ENCODE data around the gene KCNT2. TPM values are rescaled to one million over a fixed set of nuclear protein-coding genes. Genes with fewer than 3 reads are reported as not detected.

The KCNT2 gene
- total RNA-seq, 6 donors from 2014 or later = 2.7 to 9.9 (median 5.9) TPM

DNA sequence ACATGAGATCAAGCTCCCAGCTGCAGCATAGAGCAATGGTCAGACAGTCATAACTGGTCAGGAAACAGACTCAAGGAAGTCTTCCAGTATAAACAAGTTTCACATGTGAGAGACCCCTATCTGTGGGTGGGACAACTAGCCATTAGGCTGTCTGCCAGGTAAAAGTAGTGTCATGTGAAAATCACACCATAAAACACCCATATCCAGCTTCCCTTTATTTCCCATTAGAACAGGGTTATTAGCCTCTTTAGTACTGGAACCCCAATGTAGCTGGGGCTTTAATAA lies 426.7 kb downstream of the KCNT2 start:
- TF ChIP-seq POLR2AphosphoS5 (IDR thresholded peaks at IDR 0.05) = no peak
- no peak for TF ChIP-seq POLR2A (IDR thresholded peaks at IDR 0.05)
- no peak for TF ChIP-seq EP300 (IDR thresholded peaks at IDR 0.05)
- TF ChIP-seq, protein P1, sequence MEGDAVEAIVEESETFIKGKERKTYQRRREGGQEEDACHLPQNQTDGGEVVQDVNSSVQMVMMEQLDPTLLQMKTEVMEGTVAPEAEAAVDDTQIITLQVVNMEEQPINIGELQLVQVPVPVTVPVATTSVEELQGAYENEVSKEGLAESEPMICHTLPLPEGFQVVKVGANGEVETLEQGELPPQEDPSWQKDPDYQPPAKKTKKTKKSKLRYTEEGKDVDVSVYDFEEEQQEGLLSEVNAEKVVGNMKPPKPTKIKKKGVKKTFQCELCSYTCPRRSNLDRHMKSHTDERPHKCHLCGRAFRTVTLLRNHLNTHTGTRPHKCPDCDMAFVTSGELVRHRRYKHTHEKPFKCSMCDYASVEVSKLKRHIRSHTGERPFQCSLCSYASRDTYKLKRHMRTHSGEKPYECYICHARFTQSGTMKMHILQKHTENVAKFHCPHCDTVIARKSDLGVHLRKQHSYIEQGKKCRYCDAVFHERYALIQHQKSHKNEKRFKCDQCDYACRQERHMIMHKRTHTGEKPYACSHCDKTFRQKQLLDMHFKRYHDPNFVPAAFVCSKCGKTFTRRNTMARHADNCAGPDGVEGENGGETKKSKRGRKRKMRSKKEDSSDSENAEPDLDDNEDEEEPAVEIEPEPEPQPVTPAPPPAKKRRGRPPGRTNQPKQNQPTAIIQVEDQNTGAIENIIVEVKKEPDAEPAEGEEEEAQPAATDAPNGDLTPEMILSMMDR (IDR thresholded peaks at IDR 0.05) = no peak
- Histone ChIP-seq H3K4me1 (no peaks in the 10 kb centered on the region), H3K4me3 (no peak overlapping the region), H3K36me3 (no peaks in the 10 kb centered on the region), H3K9me3 (no peaks in the 10 kb centered on the region), H3K27me3 (no peaks in the 10 kb centered on the region), H3K27ac (no peak overlapping the region)
- no peak for DNase-seq
- ATAC-seq (ENCODE audit: low FRiP score in 2 of 2) = no peak

- H3K9me3 ChIP-seq = no peaks in the 10 kb centered on the region
- ATAC-seq (ENCODE audit: low FRiP score in 2 of 2) = no peak
- H3K27me3 ChIP-seq = no peaks in the 10 kb centered on the region
- no peak overlapping the region for H3K4me3 ChIP-seq
- no peak overlapping the region for H3K27ac ChIP-seq
- TF ChIP-seq, protein P1 (IDR thresholded peaks at IDR 0.05) = no peak
- WGBS, 2 donors = 17 to 43% methylated on average over 1 of the region's 1 CpG
- no peaks in the 10 kb centered on the region for H3K36me3 ChIP-seq
- no peak for DNase-seq
- no peaks in the 10 kb centered on the region for H3K4me1 ChIP-seq
Measured at GRCh38 chr1:196180847-196181593, 427.2 kb downstream of the KCNT2 start.

DNA sequence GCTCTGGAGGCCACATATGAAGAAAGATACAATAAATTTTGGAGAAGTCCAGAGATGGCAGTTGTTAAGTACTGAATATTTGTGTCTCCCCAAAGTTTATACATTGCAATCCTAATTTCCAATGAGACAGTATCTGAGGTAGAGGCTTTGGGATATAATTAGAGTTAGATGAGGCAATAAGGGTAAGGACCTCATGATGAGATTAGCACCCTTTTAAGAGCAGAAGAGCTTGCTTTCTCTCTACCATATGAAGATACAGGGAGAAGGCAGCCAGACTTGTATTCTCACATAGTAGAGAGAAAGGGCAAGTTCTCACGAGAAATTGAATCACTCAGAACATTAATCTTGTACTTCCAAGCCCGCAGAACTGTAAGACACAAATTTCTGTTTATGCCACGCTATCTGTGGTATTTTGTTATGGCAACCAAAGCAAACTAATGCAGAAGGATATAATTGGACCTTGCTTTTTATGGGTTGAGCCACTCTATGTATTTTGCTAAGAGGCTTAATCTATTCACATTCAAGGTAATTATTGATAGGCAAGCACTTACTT lies 430.1 kb downstream of the KCNT2 start:
- no peaks in the 10 kb centered on the region for H3K4me1 ChIP-seq
- 71 to 73% methylated on average over 3 of the region's 3 CpGs for WGBS, 2 donors
- no peak for DNase-seq
- no peaks in the 10 kb centered on the region for H3K36me3 ChIP-seq
- no peak for ATAC-seq (ENCODE audit: low FRiP score in 2 of 2)
- H3K9me3 ChIP-seq = no peaks in the 10 kb centered on the region
- no peak overlapping the region for H3K27ac ChIP-seq
- H3K27me3 ChIP-seq = no peaks in the 10 kb centered on the region
- H3K4me3 ChIP-seq = no peak overlapping the region
- TF ChIP-seq POLR2A (IDR thresholded peaks at IDR 0.05) (no peak), EP300 (IDR thresholded peaks at IDR 0.05) (no peak), POLR2AphosphoS5 (IDR thresholded peaks at IDR 0.05) (no peak)
- TF ChIP-seq, protein P1 (IDR thresholded peaks at IDR 0.05) = no peak

Small RNA genes lying within 50 kb of the gene (small RNA-seq; reads per million reads assigned to genes)
- gene MIR4735 = 0 reads per million in 4 donors

Other genes starting within 250 kb of the KCNT2 start
- 10 to 100 TPM; 34.4 to 97.5 (median 44.9) TPM for gene CFH, start 43.6 kb upstream of the KCNT2 start, total RNA-seq
- gene CFHR3, start 166.4 kb upstream of the KCNT2 start, total RNA-seq = under 1 TPM in 3 of 6 donors, not detected in 3; 0.17 to 0.61 (median 0.37) TPM
- gene CFHR1, start 211.3 kb upstream of the KCNT2 start, total RNA-seq = 1 to 10 TPM in 1 of 6 donors, under 1 TPM in 1, not detected in 4; 0.81 to 1.0 TPM